Esophagus muscularis mucosa (tissue), 4 donors: ENCODE results near the gene ZNF524. TPM values are rescaled to one million over a fixed set of nuclear protein-coding genes. Genes with fewer than 3 reads are reported as not detected.
A peak's percentile ranks its signal among the peaks of the same experiment; 100 is the strongest.

Experiments
- DNase-seq: peaks from one replicate; pipeline ENCODE4 v3.0.0-alpha.2; 2017; ENCODE audit errors: extremely low spot score
- H3K27ac ChIP-seq, 4 donors: fragments of 200-600 bp; sonication (generic); replicated peaks in 1 of 4; 1 replicate in 3 of 4; 2 replicates in 1 of 4; pipeline ENCODE4 v1.5.1; 2016 to 2019; ENCODE audit warnings: mild to moderate bottlenecking in 1 of 4
- H3K27me3 ChIP-seq, 4 donors: fragments of 200-600 bp; sonication (generic); one replicate each; pipeline versions ENCODE4 v1.5.1 to v1.6.0; 2016 to 2019
- H3K36me3 ChIP-seq, 4 donors: fragments of 200-600 bp; sonication (generic); one replicate each; pipeline ENCODE4 v1.5.1; 2016 to 2019
- H3K4me1 ChIP-seq, 4 donors: fragments of 200-600 bp; sonication (generic); one replicate each; pipeline ENCODE4 v1.5.1; 2016 to 2019
- H3K4me3 ChIP-seq, 4 donors: fragments of 200-600 bp; sonication (generic); 1 replicate in 2 of 4; 2 replicates in 2 of 4; pipeline ENCODE4 v1.5.1; 2016 to 2019; ENCODE audit warnings: mild to moderate bottlenecking in 4 of 4, moderate library complexity in 1 of 4
- H3K9me3 ChIP-seq, 4 donors: fragments of 200-600 bp; sonication (generic); 1 replicate in 3 of 4; 2 replicates in 1 of 4; pipeline ENCODE4 v1.5.1; 2016 to 2019
- EP300 ChIP-seq: sonication (generic); formaldehyde crosslinking; IDR thresholded peaks from one replicate; pipeline ENCODE4 v1.6.1; 2017; ENCODE audit warnings: antibody characterized with exemption
- POLR2A ChIP-seq: fragments of 450-650 bp; IDR thresholded peaks from one replicate; pipeline ENCODE4 v1.6.1; 2017; ENCODE audit warnings: antibody characterized with exemption, moderate library complexity, mild to moderate bottlenecking, low read depth
- POLR2AphosphoS5 ChIP-seq, 2 donors: sonication (generic); formaldehyde crosslinking; IDR thresholded peaks; one replicate each; pipeline ENCODE4 v1.6.1; 2017; ENCODE audit warnings: antibody characterized with exemption in 2 of 2
- WGBS: methylation state at CpG from one replicate; pipeline ENCODE4 v1.1.5; 2018; 5-methylcytosine and 5-hydroxymethylcytosine counted together
- intact Hi-C: fragments of 100-400 bp; cut with DNase I; formaldehyde crosslinking; loops from one replicate; pipeline ENCODE4 v1.15.1; 2023
- total RNA-seq, 4 donors: library from RNA; depleted of rRNA; stranded (reverse); fragments of >200 nt; gene quantifications; one replicate each; pipeline versions ENCODE4 v1.1.0 to v1.2.1, GENCODE V29; 2016
- TF ChIP-seq, protein P1 (sequence below), 3 experiments: fragments of 200-600 bp in 2 of 3; fragments of 450-650 bp in 1 of 3; sonication (generic) in 2 of 3; IDR thresholded peaks; one replicate each; pipeline ENCODE4 v1.5.1; 2017 to 2019; ENCODE audit warnings: antibody characterized with exemption in 3 of 3, mild to moderate bottlenecking in 2 of 3, moderate library complexity in 1 of 3

The ZNF524 gene
- total RNA-seq, 4 donors from 2014 or later = 20.5 to 36.2 (median 27.9) TPM

DNA sequence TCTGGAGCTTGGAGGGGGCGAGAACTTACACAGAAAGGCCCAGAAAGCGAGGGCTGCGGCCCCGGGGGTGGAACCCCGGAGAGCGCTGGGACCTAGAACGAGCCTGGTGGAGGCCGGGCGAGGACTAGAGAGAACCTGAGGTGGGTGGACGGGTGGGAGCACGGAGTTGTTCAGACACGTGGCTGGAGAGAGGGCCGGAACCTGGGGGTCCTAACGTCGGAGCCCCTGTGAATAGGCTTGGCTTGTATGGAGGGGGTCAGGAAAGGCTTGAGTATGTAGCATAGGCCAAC is 43.7 kb downstream of the ZNF524 start:
- Histone ChIP-seq H3K4me1 (peaks cover 55 to 82% (median 80%) of the 10 kb centered on the region in 4 donors), H3K27ac (peak overlapping the region; percentile 94 to 97 (median 94))
- intact Hi-C loops = no loop called here

DNA sequence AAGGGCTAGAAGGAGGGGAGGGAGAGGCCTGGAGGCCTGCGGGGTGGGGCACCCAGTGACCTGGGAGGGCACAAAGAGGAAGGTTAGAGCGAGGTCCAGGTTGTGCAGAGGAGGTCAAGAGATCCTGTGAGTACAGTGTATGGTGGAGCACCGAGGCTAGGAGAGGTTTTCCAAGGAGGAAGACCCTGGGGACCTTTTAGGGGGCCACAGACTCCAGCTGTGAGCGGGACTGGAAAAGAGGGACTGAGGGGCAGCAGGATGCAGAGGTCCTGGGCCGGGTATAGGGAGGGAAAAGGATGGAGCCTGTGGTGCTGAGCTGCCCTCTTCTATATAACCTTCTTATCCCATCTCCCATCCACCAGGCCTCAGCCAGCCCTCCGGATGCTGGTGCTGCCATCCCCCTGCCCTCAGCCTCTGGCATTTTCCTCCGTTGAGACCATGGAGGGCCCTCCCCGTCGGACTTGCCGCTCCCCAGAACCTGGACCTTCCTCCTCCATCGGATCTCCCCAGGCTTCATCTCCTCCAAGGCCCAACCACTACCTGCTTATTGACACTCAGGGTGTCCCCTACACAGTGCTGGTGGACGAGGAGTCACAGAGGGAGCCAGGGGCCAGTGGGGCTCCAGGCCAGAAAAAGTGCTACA is 44.2 kb downstream of the ZNF524 start:
- H3K36me3 ChIP-seq = peaks cover 0 to 17% (median 12%) of the 10 kb centered on the region in 4 donors
- no peaks in the 10 kb centered on the region for H3K27me3 ChIP-seq
- peak overlapping the region; percentile 94 to 97 (median 94) for H3K27ac ChIP-seq
- H3K4me1 ChIP-seq = peaks cover 57 to 82% (median 80%) of the 10 kb centered on the region in 4 donors
- no peak for DNase-seq
- peak overlapping the region; percentile 74 to 91 (median 87) for H3K4me3 ChIP-seq
- intact Hi-C loops = no loop called here
- TF ChIP-seq EP300 = no peak
- TF ChIP-seq POLR2A = no peak
- TF ChIP-seq, protein P1, sequence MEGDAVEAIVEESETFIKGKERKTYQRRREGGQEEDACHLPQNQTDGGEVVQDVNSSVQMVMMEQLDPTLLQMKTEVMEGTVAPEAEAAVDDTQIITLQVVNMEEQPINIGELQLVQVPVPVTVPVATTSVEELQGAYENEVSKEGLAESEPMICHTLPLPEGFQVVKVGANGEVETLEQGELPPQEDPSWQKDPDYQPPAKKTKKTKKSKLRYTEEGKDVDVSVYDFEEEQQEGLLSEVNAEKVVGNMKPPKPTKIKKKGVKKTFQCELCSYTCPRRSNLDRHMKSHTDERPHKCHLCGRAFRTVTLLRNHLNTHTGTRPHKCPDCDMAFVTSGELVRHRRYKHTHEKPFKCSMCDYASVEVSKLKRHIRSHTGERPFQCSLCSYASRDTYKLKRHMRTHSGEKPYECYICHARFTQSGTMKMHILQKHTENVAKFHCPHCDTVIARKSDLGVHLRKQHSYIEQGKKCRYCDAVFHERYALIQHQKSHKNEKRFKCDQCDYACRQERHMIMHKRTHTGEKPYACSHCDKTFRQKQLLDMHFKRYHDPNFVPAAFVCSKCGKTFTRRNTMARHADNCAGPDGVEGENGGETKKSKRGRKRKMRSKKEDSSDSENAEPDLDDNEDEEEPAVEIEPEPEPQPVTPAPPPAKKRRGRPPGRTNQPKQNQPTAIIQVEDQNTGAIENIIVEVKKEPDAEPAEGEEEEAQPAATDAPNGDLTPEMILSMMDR (IDR thresholded peaks at IDR 0.05) = no peak
- WGBS = 52% methylated on average over 12 of the region's 12 CpGs
- no peaks in the 10 kb centered on the region for H3K9me3 ChIP-seq

More for the DNA sequence above, 43.7 kb downstream of the ZNF524 start:
- Histone ChIP-seq H3K27me3 (no peaks in the 10 kb centered on the region), H3K4me3 (peak overlapping the region; percentile 74 to 91 (median 87)), H3K36me3 (peaks cover 0 to 17% (median 12%) of the 10 kb centered on the region in 4 donors), H3K9me3 (no peaks in the 10 kb centered on the region)
- WGBS = 1% methylated on average over 13 of the region's 15 CpGs
- TF ChIP-seq POLR2AphosphoS5 (IDR thresholded peaks at IDR 0.05) (no peak), POLR2A (no peak), EP300 (no peak)
- TF ChIP-seq, protein P1 (IDR thresholded peaks at IDR 0.05) = no peak
- DNase-seq = no peak

DNA sequence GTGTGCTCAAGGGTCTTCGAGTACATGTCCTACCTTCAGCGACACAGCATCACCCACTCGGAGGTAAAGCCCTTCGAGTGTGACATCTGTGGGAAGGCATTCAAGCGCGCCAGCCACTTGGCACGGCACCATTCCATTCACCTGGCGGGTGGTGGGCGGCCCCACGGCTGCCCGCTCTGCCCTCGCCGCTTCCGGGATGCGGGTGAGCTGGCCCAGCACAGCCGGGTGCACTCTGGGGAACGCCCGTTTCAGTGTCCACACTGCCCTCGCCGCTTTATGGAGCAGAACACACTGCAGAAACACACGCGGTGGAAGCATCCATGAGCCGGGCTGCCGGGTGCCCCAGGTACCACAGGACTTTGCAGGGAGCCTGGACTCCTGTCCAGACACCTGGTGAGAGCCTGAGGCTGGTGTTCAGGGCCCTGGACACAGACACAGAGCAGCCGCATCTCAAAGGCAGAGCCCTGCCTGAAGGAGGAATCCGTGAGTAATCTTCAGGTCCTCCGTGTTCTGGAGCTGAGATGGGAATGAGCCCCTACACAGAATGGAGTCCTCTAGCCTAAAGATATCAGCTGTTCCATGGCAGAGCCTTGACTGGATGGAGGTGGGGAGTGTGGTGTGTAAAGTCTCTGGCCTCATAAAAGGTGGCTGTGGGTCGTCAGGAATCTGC is 44.9 kb downstream of the ZNF524 start:
- intact Hi-C loops = no loop called here
- H3K27me3 ChIP-seq = no peaks in the 10 kb centered on the region
- DNase-seq = no peak
- WGBS = 86% methylated on average over 27 of the region's 28 CpGs
- no peaks in the 10 kb centered on the region for H3K9me3 ChIP-seq
- H3K4me3 ChIP-seq = peak overlapping the region in 1 of 4 donors; percentile 74
- peaks cover 53 to 82% (median 80%) of the 10 kb centered on the region in 4 donors for H3K4me1 ChIP-seq
- no peak overlapping the region for H3K27ac ChIP-seq
- peaks cover 0 to 18% (median 12%) of the 10 kb centered on the region in 4 donors for H3K36me3 ChIP-seq
- no peak for TF ChIP-seq POLR2AphosphoS5 (IDR thresholded peaks at IDR 0.05)
- TF ChIP-seq, protein P1 (IDR thresholded peaks at IDR 0.05) = no peak
- no peak for TF ChIP-seq EP300
- no peak for TF ChIP-seq POLR2A

DNA sequence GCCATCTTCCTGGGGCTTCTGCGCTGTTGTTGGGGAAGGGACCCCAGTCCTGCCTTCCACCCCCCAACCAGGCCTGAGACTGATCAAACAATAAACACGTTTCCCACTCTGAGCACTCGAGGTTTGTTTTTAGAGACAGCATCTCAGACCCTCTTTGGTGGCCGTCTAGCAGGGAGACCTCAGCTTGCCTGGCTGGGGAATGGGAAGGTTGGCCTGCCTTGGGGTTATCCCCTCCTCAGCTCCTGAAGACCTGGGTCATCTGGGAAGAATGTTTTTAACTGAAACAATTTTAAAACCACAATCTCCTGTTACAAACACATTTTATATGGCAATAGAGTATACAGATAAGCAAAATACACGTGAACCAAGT is 45.4 kb downstream of the ZNF524 start:
- intact Hi-C loops = no loop called here
- Histone ChIP-seq H3K4me3 (no peak overlapping the region), H3K4me1 (peaks cover 48 to 82% (median 75%) of the 10 kb centered on the region in 4 donors), H3K36me3 (peaks cover 0 to 23% (median 12%) of the 10 kb centered on the region in 4 donors), H3K27ac (no peak overlapping the region), H3K27me3 (no peaks in the 10 kb centered on the region), H3K9me3 (no peaks in the 10 kb centered on the region)
- TF ChIP-seq POLR2AphosphoS5 (IDR thresholded peaks at IDR 0.05) (no peak), POLR2A (no peak), EP300 (no peak)
- TF ChIP-seq, protein P1 (IDR thresholded peaks at IDR 0.05) = no peak
- 63% methylated on average over 5 of the region's 5 CpGs for WGBS
- no peak for DNase-seq
